HCT116 (cell line): ENCODE results near the gene CDCA7.

Experiments used
- CEBPB ChIP-seq: IDR thresholded peaks from 2 replicates; pipeline ENCODE4 v1.6.1; 2012; ENCODE audit warnings: low read depth
- EZH2 ChIP-seq: fragments of 200-600 bp; sonication (generic); IDR thresholded peaks from 2 replicates; pipeline ENCODE4 v1.6.1; 2017; ENCODE audit warnings: antibody characterized with exemption, mixed run types
- POLR2AphosphoS5 ChIP-seq: IDR thresholded peaks from 2 replicates; pipeline ENCODE4 v1.6.1; 2011; ENCODE audit warnings: mild to moderate bottlenecking, low read depth, low read length, moderate library complexity
- REST ChIP-seq: IDR thresholded peaks from 2 replicates; pipeline ENCODE4 v1.6.1; 2012; ENCODE audit warnings: low read depth
- SIN3A ChIP-seq: IDR thresholded peaks from 2 replicates; pipeline ENCODE4 v1.6.1; 2012; ENCODE audit warnings: low read depth
- SP1 ChIP-seq: IDR thresholded peaks from 2 replicates; pipeline ENCODE4 v1.6.1; 2012; ENCODE audit warnings: low read depth
- YY1 ChIP-seq: IDR thresholded peaks from 2 replicates; pipeline ENCODE4 v1.6.1; 2011; ENCODE audit warnings: low read length, low read depth, moderate library complexity, mild to moderate bottlenecking; ENCODE audit not compliant: insufficient replicate concordance; ENCODE audit errors: extremely low read depth
- TF ChIP-seq, protein P1 (sequence below), 3 experiments: fragments of 200-600 bp in 1 of 3; sonication (generic) in 1 of 3; IDR thresholded peaks in 2 of 3; conservative IDR thresholded peaks in 1 of 3; 2 replicates each; pipeline ENCODE4 v1.5.1; 2012 to 2017; ENCODE audit warnings: low read depth in 2 of 3, low read length in 2 of 3, antibody characterized with exemption in 1 of 3, borderline replicate concordance in 1 of 3, control low read depth in 1 of 3, mild to moderate bottlenecking in 1 of 3, mixed read lengths in 1 of 3, mixed run types in 1 of 3, moderate library complexity in 1 of 3; ENCODE audit not compliant: insufficient read depth in 1 of 3

DNA sequence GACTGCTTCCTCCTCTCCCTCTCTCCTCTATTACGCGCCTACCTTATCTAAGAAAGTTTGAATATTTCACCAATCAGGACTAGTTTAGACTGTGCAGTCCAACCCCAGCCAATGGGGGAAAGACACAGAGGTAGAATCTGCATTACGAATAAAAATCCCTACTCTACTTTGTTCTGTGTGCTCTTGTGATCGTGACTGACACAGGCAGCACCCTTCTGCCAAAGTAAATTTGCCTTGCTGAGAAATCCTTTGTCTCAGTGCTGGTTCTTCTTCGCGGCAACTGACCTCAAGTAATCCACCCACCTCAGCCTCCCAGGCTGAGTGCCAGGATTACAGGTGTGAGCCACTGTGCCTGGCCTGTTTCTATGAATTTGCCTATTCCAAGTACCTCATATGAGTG, 8.6 kb upstream of the CDCA7 start:
- TF ChIP-seq YY1 = no peak
- TF ChIP-seq POLR2AphosphoS5 = no peak
- TF ChIP-seq, protein P1, sequence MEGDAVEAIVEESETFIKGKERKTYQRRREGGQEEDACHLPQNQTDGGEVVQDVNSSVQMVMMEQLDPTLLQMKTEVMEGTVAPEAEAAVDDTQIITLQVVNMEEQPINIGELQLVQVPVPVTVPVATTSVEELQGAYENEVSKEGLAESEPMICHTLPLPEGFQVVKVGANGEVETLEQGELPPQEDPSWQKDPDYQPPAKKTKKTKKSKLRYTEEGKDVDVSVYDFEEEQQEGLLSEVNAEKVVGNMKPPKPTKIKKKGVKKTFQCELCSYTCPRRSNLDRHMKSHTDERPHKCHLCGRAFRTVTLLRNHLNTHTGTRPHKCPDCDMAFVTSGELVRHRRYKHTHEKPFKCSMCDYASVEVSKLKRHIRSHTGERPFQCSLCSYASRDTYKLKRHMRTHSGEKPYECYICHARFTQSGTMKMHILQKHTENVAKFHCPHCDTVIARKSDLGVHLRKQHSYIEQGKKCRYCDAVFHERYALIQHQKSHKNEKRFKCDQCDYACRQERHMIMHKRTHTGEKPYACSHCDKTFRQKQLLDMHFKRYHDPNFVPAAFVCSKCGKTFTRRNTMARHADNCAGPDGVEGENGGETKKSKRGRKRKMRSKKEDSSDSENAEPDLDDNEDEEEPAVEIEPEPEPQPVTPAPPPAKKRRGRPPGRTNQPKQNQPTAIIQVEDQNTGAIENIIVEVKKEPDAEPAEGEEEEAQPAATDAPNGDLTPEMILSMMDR (IDR thresholded peaks at IDR 0.05 in 2 of 3, conservative IDR thresholded peaks at IDR 0.05 in 1 of 3; ENCODE audit: borderline replicate concordance in 1 of 3, insufficient read depth in 1 of 3, low read depth in 2 of 3, low read length in 2 of 3) = no peak
- no peak for TF ChIP-seq SP1
- no peak for TF ChIP-seq SIN3A
- no peak for TF ChIP-seq EZH2
- no peak for TF ChIP-seq CEBPB
- TF ChIP-seq REST = no peak
